ENCODE results near the gene RAB10.

RAB10 gene

GRCh38 chr2:26179446-26179913, 145.6 kb downstream of the RAB10 start:
- TF ChIP-seq, protein P1, sequence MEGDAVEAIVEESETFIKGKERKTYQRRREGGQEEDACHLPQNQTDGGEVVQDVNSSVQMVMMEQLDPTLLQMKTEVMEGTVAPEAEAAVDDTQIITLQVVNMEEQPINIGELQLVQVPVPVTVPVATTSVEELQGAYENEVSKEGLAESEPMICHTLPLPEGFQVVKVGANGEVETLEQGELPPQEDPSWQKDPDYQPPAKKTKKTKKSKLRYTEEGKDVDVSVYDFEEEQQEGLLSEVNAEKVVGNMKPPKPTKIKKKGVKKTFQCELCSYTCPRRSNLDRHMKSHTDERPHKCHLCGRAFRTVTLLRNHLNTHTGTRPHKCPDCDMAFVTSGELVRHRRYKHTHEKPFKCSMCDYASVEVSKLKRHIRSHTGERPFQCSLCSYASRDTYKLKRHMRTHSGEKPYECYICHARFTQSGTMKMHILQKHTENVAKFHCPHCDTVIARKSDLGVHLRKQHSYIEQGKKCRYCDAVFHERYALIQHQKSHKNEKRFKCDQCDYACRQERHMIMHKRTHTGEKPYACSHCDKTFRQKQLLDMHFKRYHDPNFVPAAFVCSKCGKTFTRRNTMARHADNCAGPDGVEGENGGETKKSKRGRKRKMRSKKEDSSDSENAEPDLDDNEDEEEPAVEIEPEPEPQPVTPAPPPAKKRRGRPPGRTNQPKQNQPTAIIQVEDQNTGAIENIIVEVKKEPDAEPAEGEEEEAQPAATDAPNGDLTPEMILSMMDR (conservative IDR thresholded peaks at IDR 0.05) = no peak
- TF ChIP-seq ZFX (IDR thresholded peaks at IDR 0.05) = no peak

GRCh38 chr2:26182441-26182840, 148.6 kb downstream of the RAB10 start:
- H3K27ac ChIP-seq = no peak overlapping the region
- TF ChIP-seq ZFX (IDR thresholded peaks at IDR 0.05) = no peak
- TF ChIP-seq, protein P1 (conservative IDR thresholded peaks at IDR 0.05) = no peak

More at GRCh38 chr2:26179446-26179913, 145.6 kb downstream of the RAB10 start:
- no peak overlapping the region for H3K27ac ChIP-seq

DNA sequence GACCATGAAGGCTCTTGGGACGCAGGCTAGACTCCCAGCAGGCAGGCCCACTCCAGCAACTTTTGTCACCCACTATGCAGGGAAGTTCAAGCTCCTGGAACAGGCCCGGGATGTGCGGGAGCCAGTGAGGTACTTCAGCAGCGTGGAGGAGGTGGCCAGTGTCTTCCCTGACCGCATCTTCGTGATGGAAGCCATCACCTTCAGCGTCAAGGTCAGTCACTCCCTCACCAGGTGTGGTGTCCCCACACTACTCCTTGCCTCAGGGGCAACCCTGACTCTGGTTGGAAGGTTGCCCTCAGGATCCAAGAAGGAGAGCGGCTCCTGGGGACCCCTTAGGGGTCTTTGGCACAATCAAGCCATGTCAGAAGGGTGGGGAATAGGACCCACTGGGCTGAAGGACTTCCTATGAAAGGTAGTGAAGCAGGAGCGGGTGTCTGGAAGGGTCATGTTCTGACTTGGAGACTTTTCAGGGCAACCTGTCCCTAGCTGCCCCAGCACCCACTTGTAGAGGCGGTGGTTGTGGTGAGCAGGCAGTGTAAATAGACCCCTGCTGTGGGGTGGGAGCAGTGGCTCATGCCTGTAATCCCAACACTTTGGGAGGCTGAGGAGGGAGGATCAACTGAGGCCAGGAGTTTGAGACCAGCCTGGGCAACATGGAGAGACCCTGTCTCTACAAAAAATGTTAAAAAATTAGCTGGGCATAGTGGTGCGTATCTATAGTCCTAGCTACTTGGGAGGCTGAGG, 149.2 kb downstream of the RAB10 start:
- H3K27ac ChIP-seq = no peak overlapping the region
- TF ChIP-seq, protein P1 (conservative IDR thresholded peaks at IDR 0.05) = no peak
- TF ChIP-seq ZFX (IDR thresholded peaks at IDR 0.05) = no peak

DNA sequence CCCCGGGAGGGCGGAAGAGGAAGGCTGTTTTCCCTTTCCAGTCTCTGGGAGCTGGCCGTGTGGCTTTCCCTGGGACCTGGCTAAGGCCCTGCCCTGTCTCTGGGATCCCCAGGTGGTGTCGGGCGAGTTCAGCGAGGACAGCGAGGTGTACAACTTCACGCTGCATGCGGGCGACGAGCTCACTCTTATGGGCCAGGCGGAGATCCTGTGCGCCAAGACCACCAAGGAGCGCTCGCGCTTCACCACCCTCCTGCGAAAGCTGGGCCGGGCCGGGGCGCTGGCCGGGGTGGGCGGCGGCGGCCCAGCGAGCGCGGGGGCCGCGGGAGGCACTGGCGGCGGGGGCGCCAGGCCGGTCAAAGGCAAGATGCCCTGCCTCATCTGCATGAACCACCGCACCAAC, 150.2 kb downstream of the RAB10 start:
- no peak overlapping the region for H3K27ac ChIP-seq

DNA sequence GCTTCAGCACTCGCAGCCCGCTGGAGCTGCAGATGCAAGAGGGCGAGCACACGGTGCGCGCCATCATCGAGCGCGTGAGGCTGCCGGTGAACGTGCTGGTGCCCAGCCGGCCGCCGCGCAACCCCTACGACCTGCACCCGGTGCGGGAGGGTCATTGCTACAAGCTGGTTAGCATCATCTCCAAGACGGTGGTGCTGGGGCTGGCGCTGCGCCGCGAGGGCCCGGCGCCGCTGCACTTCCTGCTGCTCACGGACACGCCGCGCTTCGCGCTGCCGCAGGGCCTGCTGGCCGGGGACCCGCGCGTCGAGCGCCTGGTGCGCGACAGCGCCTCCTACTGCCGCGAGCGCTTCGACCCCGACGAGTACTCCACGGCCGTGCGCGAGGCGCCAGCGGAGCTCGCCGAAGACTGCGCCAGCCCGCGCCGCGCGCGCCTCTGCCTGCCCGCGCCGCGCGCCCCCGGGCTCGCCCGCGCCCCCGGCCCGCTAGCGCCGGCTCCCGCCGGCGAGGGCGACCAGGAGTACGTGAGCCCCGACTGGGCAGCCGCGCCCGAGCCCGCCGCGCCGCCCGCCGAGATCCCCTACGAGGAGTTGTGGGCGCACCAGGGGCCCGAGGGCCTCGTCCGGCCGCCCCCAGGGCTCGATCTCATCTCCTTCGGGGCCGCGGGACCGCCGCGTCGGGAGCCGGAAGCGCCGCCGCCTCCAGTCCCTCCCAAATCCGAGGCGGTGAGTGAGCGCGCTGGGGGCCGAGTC, 150.8 kb downstream of the RAB10 start:
- no peak overlapping the region for H3K27ac ChIP-seq
- TF ChIP-seq, protein P1 (conservative IDR thresholded peaks at IDR 0.05) = no peak
- no peak for TF ChIP-seq ZFX (IDR thresholded peaks at IDR 0.05)

More for the DNA sequence above, 150.2 kb downstream of the RAB10 start:
- TF ChIP-seq, protein P1 (conservative IDR thresholded peaks at IDR 0.05) = no peak
- TF ChIP-seq ZFX (IDR thresholded peaks at IDR 0.05) = no peak

GRCh38 chr2:26185304-26185928, 151.5 kb downstream of the RAB10 start:
- H3K27ac ChIP-seq = no peak overlapping the region
- TF ChIP-seq, protein P1 (conservative IDR thresholded peaks at IDR 0.05) = no peak
- TF ChIP-seq ZFX (IDR thresholded peaks at IDR 0.05) = no peak

Data from C4-2B (cell line).